Middle frontal gyrus (tissue), 1 donor: ENCODE measurements around the gene GIMAP7.
"Not testable (repeated sequence)": the region's sequence is repeated elsewhere in the genome, so short reads cannot be mapped to it uniquely, and the experiment has no call there.

ENCODE experiments used
- DNase-seq: peaks from one replicate; pipeline ENCODE4 v3.0.0-alpha.2; 2015; ENCODE audit warnings: low spot score; ENCODE audit errors: extremely low spot score

Gene GIMAP7

GRCh38 chr7:150511048-150511447, 3.6 kb upstream of the GIMAP7 start:
- no peak for DNase-seq

DNA sequence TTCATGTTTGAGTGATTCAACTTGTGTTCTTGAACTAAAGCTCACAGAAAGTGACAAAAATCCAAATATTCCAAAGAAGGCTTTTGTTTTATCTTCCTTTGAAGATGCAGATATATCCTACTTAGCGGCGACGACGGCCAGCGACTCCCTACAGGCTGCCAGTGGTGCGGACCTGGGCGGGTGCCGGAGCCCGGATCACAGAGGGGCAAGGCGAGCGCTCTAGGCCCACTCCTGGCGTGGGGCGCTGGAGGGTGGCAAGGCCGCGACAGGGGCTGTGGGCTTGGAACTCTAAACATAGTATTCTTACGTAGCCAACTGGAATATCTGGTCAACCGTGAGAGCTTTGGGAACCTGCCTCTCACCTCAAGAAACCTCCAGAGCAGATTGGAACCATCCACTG, 914 bp upstream of the GIMAP7 start:
- no peak for DNase-seq

- no peak for DNase-seq
Measured at GRCh38 chr7:150515248-150516147, 826 bp downstream of the GIMAP7 start.

- DNase-seq: no peak
Measured at GRCh38 chr7:150516956-150517745, 2.5 kb downstream of the GIMAP7 start.

DNA sequence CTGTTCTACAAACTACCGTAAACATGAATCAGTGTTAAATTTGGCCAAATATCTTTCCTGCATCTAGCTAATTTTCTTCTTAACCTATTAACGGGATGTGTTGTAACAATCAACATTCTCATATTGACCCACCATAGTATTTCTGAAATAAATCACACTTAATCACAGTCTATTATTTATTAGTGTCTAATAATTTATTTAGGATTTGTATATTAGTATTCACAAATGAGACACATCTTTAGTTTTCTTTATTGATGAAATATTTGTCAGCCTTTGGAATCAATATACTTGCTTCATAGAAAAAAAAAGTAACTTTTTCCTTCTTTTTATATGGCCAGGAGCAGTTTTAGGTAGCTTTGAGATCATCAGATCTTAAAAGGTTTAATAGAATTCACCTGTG, 4.6 kb downstream of the GIMAP7 start:
- DNase-seq: no peak

GRCh38 chr7:150520145-150520544, 5.5 kb downstream of the GIMAP7 start:
- no peak for DNase-seq

DNA sequence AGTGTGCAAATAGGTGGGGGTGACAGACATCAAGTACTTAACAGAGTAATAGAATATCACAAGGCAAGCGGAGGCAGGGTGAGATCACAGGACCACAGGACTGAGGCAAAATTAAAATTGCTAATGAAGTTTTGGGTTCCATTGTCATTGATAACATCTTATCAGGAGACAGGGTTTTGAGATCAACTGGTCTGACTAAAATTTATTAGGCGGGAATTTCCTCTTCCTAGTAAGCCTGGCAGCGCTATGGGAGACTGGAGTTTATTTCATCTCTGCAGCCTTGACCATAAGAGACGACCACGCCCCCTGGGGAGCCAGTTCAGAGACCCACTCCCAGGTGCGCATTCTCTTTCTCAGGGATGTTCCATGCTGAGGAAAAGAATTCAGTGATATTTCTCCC, 8.3 kb downstream of the GIMAP7 start:
- DNase-seq: not testable (repeated sequence)

- DNase-seq: no peak
Measured at GRCh38 chr7:150524018-150524417, 9.3 kb downstream of the GIMAP7 start.

DNA sequence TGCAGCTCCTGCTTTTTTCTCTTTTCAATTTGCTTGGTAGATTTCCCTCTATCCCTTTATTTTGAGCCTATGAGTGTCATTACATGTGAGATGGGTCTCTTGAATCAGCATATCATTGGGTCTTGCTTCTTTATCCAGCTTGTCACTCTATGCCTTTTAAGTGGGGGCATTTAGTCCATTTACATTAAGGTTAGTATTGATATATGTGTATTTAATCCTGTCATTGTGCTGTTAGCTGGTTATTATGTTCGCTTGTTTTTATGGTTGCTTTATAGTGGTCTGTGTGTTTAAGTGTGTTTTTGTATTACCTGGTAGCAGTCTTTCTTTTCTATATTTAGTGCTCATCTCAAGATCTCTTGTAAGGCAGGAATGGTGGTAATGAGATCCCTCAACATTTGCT, 17.0 kb downstream of the GIMAP7 start:
- DNase-seq: no peak

DNA sequence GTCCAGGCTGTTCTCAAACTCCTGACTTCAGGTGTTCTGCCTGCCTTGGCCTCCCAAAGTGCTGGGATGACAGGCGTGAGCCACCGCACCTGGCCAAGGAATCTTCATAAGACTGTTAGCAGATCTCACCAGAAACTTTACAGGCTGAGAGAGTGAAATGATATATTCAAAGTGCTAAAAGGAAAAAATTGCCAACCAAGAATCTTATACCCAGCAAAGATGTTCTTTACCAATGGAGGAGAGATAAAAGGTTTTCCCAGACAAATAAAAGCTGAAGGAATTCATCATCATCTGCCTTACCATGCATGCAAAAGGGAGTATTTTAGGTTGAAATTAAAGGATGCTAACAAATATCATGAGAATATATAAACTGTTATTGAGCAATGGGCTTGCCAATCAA, 23.6 kb downstream of the GIMAP7 start:
- no peak for DNase-seq

DNA sequence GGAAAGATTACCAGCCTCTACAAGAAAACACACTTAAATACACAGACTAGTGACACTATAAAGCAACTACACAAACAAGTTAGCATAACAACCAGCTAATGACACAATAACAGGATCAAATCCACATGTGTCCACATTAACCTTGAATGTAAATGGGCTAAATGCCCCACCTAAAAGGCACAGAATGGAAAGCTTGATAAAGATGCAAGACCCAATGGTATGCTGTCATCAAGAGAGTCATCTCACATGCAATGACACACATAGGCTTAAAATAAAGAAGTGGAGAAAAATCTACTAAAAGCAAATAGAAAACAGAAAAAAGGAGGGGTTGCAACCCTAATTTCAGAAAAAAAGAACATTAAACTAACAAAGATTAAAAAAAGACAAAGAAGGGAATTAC, 38.5 kb downstream of the GIMAP7 start:
- DNase-seq: no peak

DNA sequence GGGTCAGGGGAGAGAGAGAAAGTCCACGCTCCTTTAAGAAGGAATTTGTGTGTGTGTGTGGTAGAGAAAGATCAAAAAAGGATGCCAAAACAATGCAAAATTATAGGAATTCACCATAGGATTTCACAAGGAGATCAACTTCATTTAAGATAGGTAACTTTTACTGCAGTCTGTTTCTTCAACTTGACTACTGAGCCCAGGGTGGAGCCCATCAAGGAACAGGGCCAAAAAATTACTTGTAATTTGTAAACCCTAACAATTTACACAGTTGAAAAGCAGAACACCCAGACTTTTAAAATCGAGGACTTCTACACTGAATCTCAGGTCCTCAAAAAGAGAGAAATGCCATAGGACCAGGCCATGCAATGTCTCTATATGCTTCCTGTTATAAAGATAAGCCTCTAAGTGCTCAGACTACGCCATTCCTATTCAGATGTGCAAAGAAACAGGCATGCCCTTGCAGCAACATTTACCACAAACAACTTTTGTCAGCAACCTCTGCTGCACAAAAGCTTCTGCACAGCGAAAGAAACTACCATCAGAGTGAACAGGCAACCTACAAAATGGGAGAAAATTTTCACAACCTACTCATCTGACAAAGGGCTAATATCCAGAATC, 42.0 kb downstream of the GIMAP7 start:
- no peak for DNase-seq

DNA sequence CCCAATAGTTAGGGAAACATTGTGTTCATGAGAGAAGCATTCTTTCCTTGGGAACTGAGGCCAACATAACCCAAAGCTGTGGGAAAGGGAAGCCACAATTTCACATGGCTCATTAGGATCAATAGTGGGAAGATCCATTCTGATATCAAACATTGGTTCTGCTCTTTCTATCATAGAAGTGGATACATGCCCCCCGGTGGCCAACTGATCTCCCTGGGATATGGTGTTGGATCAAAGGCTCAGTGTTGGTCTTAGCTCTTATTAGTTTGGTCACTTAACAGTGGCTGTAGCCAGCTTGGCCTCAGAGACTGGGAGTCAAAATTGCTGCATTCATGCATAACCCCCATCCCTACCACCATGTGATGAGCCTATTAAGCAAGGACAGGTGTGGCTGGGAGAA, 45.8 kb downstream of the GIMAP7 start:
- DNase-seq: no peak

GRCh38 chr7:150562919-150563318, 48.2 kb downstream of the GIMAP7 start:
- no peak for DNase-seq

DNA sequence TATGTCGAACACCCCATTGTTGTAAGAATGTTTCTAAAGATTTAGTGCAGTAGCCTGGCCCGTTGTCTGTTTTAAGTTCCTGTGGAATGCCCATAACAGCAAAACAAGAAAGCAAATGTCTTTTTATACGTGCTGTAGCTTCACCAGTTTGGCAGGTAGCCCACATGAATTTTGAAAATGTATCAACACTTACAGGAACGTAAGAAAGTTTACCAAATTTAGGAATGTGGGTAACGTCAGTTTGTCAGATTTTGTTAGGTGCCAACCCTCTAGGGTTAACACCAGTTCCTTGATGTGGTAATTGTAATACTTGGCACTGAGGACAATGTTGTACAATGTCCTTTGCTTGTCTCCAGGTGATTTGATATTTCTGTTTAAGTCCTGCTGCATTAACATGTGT, 49.3 kb downstream of the GIMAP7 start:
- DNase-seq: no peak

DNA sequence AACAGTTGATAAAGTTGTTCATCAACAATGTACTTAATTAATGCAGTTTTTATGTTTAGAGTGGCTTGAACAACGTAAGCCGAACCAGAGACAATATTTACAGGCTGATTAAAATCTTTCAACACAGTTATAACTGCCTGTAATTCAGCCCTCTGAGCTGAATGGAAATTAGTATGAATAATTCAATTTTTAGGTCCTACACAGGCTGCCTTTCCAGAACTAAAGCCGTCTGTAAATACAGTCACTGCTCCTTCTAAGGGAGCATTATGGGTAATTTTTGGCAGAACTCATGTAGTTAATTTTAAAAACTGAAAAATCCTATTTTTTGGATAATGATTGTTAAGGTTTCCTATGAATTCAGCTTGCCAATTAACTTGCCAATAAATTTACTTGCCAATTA, 49.9 kb downstream of the GIMAP7 start:
- no peak for DNase-seq

DNA sequence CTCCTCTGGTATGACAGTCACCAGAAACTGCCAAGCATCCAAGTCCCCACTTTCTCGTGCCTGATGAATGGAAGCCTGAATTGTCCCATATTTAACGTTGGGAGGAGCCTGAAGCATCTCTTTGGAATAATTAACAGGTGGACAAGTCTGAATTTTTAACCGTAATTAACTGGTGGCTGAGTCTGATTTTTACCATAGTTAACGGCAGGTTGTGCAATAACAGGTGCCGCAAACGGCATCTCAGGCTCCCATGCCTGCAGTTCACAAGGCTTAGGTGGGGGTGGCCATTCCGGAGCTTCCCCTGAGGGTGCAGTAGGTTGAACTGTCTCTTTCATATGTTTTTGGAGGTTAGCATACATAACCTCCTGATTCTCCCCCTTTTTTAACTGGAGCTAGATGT, 50.6 kb downstream of the GIMAP7 start:
- no peak for DNase-seq

GRCh38 chr7:150566123-150566522, 51.5 kb downstream of the GIMAP7 start:
- DNase-seq: no peak

DNA sequence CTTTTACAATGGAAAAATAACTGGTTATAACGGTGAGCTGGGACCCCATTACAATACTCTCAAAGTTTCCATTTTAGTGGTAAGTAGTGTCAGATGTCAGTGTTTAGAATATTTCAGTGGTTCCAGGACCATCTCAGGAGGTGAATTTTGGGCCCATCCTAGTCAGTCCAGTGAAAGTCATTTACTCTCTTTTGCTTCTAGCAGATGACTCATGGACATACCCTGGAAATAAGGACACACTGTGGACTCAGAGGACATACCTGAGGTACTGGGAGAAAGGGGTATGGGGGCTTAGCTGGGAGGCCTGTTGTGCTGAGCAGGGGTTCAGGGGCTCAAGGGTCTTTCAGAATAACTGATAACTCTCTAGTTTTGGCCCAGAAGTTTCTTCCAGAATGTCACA, 51.9 kb downstream of the GIMAP7 start:
- DNase-seq: no peak

DNA sequence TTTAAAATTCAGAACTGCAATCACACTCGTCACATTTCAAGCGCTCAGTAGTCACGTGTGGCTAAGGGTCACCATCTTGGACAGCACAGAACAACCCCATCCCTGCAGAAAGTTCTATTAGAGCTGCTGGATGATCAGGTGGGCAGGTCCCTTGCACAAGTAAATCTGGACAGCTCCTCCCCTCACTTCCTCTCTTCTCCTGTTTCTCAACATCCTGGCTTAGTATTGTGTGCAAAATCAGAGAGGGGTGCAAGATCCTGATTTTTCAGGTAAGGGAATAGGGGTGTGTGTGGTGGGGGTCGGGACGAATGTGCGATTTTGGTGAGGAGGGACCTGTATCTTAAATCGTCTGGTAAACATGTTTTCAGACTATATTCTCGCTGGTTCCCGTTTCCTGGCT, 52.5 kb downstream of the GIMAP7 start, which contains the start of gene GIMAP4:
GIMAP4 (plus strand) TSS at position 222 of the 400 bp plus-strand sequence. CDS start 2,512 bp downstream, outside the sequence.
- no peak for DNase-seq

GRCh38 chr7:150567871-150568301, 53.2 kb downstream of the GIMAP7 start:
- DNase-seq: no peak

- no peak for DNase-seq
Measured at GRCh38 chr7:150568714-150569113, 54.0 kb downstream of the GIMAP7 start.
